Left ventricle myocardium superior (tissue), 1 donor: ENCODE measurements around the gene PRRG3. TPM values are rescaled to one million over a fixed set of nuclear protein-coding genes. Genes with fewer than 3 reads are reported as not detected.
"Not testable (repeated sequence)": the region's sequence is repeated elsewhere in the genome, so short reads cannot be mapped to it uniquely, and the experiment has no call there.

Experiments used
- ATAC-seq: fragments of 200-7000 bp; cut with Tn5 transposase; one replicate; pipeline ENCODE4 v1.9.1; 2020; ENCODE audit warnings: mild to moderate bottlenecking, moderate library complexity
- DNase-seq: peaks from one replicate; pipeline ENCODE4 v3.0.0-alpha.2; 2020
- intact Hi-C: fragments of 100-400 bp; cut with micrococcal nuclease; formaldehyde crosslinking; loops from one replicate; pipeline ENCODE4 v1.11.0; 2022
- long read RNA-seq: library from polyadenylated mRNA; unstranded; transcript quantifications from one replicate; pipeline ENCODE4 v2.0.0, GENCODE V29; 2021
- total RNA-seq: library from RNA; stranded (reverse); fragmentation: NEBNext Ultra II Directional; extraction: Animal tissue kit (Norgen Biotek cat#: 25700); gene quantifications from one replicate; pipeline ENCODE4 v1.2.1, GENCODE V29; 2021
- donor health status: DM: no; HTN: yes; CAD: no; lungs with severe emphysema.

Gene PRRG3
- 1.7 TPM for total RNA-seq
- long read RNA-seq, partial matches to known transcripts, result 0 of 3 reads
- long read RNA-seq, other reads (novel, unspliced or antisense), result 1 of 3 reads

DNA sequence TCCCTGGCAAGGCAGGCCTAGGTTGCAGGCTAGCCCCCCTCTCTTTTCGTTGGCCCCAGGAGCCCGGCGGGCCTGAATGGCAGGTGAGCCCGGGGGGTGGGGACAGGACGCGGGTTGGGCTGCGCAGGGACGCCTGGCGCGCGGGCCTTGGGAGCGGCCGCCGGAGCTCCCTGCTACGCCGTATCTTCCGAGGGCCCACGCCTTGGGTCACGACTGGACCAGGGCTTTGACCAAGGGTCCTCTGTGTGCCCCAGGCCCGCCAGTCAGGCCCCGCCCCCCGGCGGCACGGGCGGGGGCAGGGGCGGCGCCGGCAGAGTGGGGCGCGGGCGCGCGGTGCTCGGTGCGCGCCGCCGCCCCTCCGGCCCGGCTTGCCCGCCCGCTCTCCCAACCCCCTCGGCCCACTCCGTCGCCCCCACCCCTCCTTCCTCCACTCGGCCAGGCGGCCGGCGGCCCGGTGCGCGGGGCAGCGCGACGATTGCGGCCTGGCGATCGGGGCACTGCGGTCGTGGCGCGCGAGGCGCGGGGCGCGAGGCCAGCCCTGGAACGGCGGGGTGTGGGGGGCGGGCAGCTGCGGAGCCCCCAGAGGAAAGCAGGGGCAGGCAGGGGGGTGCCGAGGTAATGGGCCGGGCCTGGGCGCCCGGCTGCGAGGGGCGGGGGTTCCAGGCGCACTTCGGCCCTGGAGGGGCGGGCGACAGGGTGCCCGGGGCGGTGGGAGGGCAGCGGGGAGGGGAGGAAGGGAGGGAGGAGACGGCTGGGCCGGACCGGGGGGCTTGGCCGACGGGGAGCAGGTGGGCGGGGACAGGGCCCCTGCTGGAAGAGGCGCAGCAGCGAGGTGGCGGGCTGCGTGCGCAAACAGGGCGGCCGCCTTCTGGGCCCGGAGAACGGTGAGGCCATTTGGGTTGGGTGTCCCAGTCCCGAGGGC, at the start of gene PRRG3:
Gene PRRG3 (plus strand): TSS at position 798 of the 922 bp plus-strand sequence. CDS start 3,357 bp downstream, outside the sequence.
- ATAC-seq (no peak), DNase-seq (no peak)
- intact Hi-C loops, result no loop called here

- ATAC-seq (no peak), DNase-seq (no peak)
- intact Hi-C loops, result no loop called here
Measured at GRCh38 chrX:151675121-151675746, 20.0 kb upstream of the PRRG3 start.

GRCh38 chrX:151676196-151676595, 19.1 kb upstream of the PRRG3 start:
- DNase-seq, result no peak
- intact Hi-C loops, result no loop called here
- no peak for ATAC-seq

DNA sequence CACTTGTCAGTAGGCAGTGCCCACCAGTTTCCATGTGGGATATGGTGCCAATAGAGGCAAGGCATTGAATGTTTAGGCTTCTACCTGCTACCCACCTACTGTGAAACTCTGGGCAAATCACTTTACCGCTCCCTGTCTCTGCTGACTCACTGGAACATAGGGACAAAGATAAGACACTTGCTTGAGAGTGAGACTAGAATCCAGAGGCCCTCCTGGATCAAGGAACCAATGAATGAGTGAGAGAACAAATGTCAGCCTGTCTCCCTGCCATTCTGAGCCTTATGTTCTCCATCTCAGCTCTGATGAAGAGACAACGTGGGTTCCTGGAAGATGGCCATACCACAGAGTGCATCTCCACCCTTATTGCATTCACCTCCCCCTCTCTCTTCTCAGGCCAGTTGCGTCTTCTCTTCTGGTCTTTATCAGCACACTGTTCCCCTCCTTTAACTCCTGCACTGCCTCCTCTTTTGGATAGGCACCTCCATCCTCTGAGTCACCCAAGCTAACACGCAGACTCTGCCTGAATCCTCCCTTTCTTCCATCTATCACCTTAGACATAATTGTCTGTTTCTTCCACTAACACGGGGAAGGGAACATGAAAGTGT, 15.4 kb upstream of the PRRG3 start:
- ATAC-seq, result no peak
- DNase-seq, result no peak
- intact Hi-C loops, result loop anchor here (5.0 kb wide), 1 partner anchor 528 kb away; no protein-coding TSS in a partner anchor

GRCh38 chrX:151680805-151681204, 14.5 kb upstream of the PRRG3 start:
- DNase-seq, result peak; percentile 48
- peak; percentile 68 for ATAC-seq
- intact Hi-C loops, result loop anchor here (5.0 kb wide), 1 partner anchor 529 kb away; no protein-coding TSS in a partner anchor

GRCh38 chrX:151687635-151688034, 7.6 kb upstream of the PRRG3 start:
- intact Hi-C loops, result no loop called here
- DNase-seq, result no peak

DNA sequence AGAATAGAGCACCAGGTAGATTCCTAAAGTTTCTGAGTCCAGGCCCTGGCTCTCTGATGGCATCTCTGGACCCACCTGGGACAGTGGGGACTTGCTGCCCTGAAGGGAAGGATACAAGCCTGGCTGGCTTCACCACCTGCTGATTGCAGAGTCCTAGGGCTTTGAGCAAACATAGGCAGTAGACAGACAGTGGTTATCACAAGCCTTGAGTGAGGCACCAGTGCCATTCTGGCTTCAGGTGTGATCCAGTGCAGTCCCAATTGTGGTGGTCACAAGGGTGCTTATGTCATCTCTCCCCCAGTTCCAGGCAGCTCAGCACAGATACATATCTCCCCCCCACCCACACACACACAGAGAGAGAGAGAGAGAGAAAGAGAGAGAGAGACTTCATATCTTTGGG, 6.6 kb upstream of the PRRG3 start:
- intact Hi-C loops, result no loop called here
- no peak for ATAC-seq
- no peak for DNase-seq

More at GRCh38 chrX:151687635-151688034, 7.6 kb upstream of the PRRG3 start:
- no peak for ATAC-seq

GRCh38 chrX:151692825-151693224, 2.4 kb upstream of the PRRG3 start:
- intact Hi-C loops, result no loop called here
- ATAC-seq, result no peak
- DNase-seq, result no peak

DNA sequence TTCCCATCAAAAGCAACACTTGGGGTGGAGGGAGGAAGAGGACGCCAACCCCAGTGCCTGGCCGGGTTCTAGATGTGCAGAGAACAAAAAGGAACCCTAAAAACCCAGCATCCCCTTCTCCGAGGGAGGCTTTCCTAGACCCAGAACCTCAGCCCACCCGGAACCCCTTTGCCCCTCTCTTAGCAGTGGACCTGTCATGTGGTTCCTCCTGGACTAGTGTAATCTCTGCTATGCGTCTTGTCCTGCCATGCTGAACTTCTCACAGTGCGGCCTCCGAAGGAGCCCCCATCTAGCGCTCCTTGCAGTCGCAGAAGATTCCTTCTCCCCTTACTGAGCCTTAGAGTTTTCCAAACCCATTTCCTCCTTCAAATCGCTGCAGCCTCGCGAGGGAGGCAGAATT, 1.1 kb upstream of the PRRG3 start:
- ATAC-seq, result no peak
- intact Hi-C loops, result no loop called here
- DNase-seq, result no peak

DNA sequence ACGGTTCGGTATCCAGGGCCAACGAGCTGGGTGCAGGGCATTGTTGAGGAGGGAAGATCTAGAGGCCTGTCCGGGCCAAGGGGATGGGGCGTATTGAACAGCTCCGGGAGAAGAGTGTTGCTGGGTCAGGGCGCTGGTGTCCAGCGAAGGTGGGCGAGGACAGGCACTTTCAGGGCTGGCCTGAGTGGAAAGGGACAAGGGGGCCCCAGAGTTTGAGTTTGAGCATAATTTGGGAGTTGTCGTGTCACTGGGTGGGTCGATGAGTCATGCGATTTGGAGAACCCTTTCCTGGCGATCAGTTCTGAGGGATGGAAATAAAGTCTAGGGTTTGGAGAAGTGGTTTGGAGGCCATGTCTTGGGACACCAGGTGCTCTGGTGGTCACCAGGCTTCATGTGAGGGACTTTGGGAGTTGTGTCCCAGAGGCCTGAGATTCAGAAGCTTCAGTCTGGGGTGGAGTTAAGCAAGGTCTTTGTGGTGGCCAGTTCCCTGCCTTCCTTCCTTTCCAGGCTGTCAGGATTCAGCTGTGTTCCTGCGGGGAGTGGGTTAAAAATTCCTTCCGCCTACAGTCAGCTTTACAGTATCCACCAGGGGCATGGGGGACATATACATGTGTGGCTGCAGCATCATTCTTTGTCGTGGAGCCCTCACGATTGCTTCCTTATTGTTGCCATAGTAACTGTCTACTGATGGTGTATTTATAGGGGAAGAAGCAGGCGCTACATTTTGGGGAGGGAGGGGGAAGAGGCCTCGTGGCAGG, 504 bp downstream of the PRRG3 start:
- intact Hi-C loops, result no loop called here
- no peak for ATAC-seq

GRCh38 chrX:151697082-151697481, 1.8 kb downstream of the PRRG3 start:
- peak; percentile 47 for ATAC-seq
- intact Hi-C loops, DNase-seq: not testable (repeated sequence)

More for the DNA sequence above, 504 bp downstream of the PRRG3 start:
- no peak for DNase-seq

GRCh38 chrX:151697522-151697921, 2.3 kb downstream of the PRRG3 start:
- intact Hi-C loops, result no loop called here
- DNase-seq (no peak), ATAC-seq (peak; percentile 80)

DNA sequence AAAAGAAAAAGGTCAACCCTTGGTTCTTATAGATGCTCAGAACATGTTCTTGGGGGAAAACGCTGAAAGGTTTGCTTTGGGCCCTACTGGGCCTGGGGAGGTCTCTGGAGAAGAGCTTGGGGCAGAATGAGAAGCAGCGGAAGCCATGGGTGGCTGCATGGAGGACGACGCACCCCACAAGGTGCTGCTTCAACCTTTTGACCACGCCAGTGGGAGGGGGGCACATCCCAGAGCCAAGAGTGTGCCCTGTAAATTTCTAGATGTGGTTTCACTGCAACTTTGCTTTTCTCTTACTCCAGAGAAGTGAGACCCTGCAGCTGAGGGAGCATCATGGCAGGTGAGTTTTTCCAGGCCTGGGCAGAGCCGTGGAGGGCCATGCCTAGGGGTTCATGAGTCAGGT, 3.2 kb downstream of the PRRG3 start:
- intact Hi-C loops, result no loop called here
- DNase-seq (no peak), ATAC-seq (no peak)

GRCh38 chrX:151699746-151700145, 4.5 kb downstream of the PRRG3 start:
- intact Hi-C loops, result no loop called here
- DNase-seq (no peak), ATAC-seq (no peak)

DNA sequence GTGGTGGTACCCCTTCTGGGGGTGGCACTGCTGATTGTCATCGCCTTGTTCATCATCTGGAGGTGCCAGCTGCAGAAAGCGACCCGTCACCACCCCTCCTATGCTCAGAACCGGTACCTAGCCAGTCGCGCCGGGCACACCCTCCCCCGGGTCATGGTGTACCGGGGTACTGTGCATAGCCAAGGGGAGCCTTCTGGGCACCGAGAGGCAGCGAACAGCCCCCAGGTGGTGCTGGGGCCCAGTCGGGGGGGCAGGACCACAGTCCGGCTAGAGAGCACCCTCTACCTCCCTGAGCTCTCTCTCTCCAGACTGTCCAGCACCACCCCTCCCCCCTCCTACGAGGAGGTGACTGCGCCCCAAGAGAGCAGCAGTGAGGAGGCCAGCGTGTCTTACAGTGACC, 5.3 kb downstream of the PRRG3 start:
- DNase-seq, result no peak
- no peak for ATAC-seq
- intact Hi-C loops, result no loop called here

- DNase-seq, result no peak
- no peak for ATAC-seq
- intact Hi-C loops, result no loop called here
Measured at GRCh38 chrX:151701071-151701470, 5.8 kb downstream of the PRRG3 start.

- DNase-seq (no peak), ATAC-seq (no peak)
- intact Hi-C loops, result no loop called here
Measured at GRCh38 chrX:151701531-151701930, 6.3 kb downstream of the PRRG3 start.

DNA sequence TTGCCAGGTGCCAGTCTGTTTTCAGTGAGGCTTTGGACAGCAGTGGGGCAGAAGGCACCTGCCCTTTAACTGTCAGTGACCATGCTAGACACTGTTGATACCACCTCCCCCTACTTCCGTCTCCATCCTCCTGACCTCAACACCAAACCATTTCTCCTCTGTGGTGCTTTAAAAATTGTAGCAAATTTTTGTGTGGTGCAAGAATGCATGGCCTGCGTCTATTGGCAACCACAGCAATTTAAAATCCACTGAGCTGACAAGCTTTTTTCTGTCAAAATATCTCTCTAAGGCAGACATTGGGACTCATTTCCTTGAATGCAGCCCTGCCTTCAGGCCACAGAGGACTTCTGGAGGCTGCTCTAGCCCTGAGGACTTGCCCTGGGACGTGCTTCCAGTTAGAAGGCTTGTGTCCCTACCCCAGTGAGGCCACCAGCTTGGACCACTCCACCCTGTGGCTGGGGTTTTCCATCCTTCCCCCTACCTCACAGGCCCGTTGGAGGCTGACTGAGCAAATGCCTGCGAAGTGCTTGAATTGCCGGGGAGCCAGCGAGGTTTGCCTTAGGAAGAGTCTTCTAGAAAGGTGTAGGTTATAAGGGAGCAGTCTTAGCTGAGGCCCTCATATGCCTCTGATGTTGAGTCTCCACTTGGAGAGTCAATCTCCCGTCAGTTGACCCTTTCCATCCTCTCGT, 6.9 kb downstream of the PRRG3 start:
- DNase-seq, result no peak
- intact Hi-C loops, result no loop called here
- no peak for ATAC-seq
